ENCODE measurements around the gene CBX1. TPM values are rescaled to one million over a fixed set of nuclear protein-coding genes. Genes with fewer than 3 reads are reported as not detected.

CBX1 gene
- total and polyA plus RNA-seq, 2 of the 13 experiments (the other 11 are each of a cell fraction or from before 2014, with no cell fraction given): 17.8 to 108 TPM

- TF ChIP-seq KAT7 (CRISPR knock-in tag; IDR thresholded peaks at IDR 0.05; ENCODE audit: borderline replicate concordance) (peak; percentile 76), ZNF543 (CRISPR knock-in tag; IDR thresholded peaks at IDR 0.05) (peak; percentile 73; the same call in 1 of the 2 replicates), CENPBD1 (CRISPR knock-in tag; IDR thresholded peaks at IDR 0.05; ENCODE audit: borderline replicate concordance, low read depth) (no peak), BCL6 (CRISPR knock-in tag; IDR thresholded peaks at IDR 0.05) (no peak; the same call in 1 of the 2 replicates), PBX2 (CRISPR knock-in tag; IDR thresholded peaks at IDR 0.05) (no peak), NAIF1 (CRISPR knock-in tag; IDR thresholded peaks at IDR 0.05; ENCODE audit: borderline replicate concordance) (peak; percentile 96), SMYD3 (CRISPR knock-in tag; IDR thresholded peaks at IDR 0.05) (peak; percentile 79; the same call in 1 of the 2 replicates), ELF4 (CRISPR knock-in tag; IDR thresholded peaks at IDR 0.05; ENCODE audit: borderline replicate concordance) (peak; percentile 20; the same call in 1 of the 2 replicates), PRMT3 (CRISPR knock-in tag; IDR thresholded peaks at IDR 0.05; ENCODE audit: borderline replicate concordance, low read depth) (peak; percentile 72; the same call in 1 of the 2 replicates), CHD4 (IDR thresholded peaks at IDR 0.05; ENCODE audit: borderline replicate concordance, low read length) (no peak), KIAA2018 (CRISPR knock-in tag; IDR thresholded peaks at IDR 0.05; ENCODE audit: borderline replicate concordance) (0 out of 2 replicates have a peak, but pooled peaks have one; percentile 55), NFKBIZ (CRISPR knock-in tag; IDR thresholded peaks at IDR 0.05) (peak; percentile 62), TCF12 (IDR thresholded peaks at IDR 0.05) (no peak), TCF12 (CRISPR knock-in tag; IDR thresholded peaks at IDR 0.05) (peak; percentile 61), MIXL1 (CRISPR knock-in tag; IDR thresholded peaks at IDR 0.05) (peak; percentile 39; the same call in 1 of the 2 replicates), RBM22 (optimal IDR thresholded peaks at IDR 0.05; ENCODE audit: low read length) (peak; percentile 13)
- TF ChIP-seq, protein P1, sequence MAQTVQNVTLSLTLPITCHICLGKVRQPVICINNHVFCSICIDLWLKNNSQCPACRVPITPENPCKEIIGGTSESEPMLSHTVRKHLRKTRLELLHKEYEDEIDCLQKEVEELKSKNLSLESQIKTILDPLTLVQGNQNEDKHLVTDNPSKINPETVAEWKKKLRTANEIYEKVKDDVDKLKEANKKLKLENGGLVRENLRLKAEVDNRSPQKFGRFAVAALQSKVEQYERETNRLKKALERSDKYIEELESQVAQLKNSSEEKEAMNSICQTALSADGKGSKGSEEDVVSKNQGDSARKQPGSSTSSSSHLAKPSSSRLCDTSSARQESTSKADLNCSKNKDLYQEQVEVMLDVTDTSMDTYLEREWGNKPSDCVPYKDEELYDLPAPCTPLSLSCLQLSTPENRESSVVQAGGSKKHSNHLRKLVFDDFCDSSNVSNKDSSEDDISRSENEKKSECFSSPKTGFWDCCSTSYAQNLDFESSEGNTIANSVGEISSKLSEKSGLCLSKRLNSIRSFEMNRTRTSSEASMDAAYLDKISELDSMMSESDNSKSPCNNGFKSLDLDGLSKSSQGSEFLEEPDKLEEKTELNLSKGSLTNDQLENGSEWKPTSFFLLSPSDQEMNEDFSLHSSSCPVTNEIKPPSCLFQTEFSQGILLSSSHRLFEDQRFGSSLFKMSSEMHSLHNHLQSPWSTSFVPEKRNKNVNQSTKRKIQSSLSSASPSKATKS (CRISPR knock-in tag; IDR thresholded peaks at IDR 0.05): peak; percentile 81; the same call in 1 of the 2 replicates
Observed at GRCh38 chr17:48048384-48049126, 52.7 kb downstream of the CBX1 start (continued).
